PFSK-1 (cell line): Measurements from ENCODE around the gene CAPZA2.

ENCODE experiments used
- FOXP2 ChIP-seq: optimal IDR thresholded peaks from 2 replicates; pipeline ENCODE3; 2011; ENCODE audit warnings: borderline replicate concordance, control low read depth, inconsistent platforms; ENCODE audit not compliant: insufficient read depth; ENCODE audit errors: extremely low read length, extremely low read depth
- POLR2AphosphoS5 ChIP-seq: IDR thresholded peaks from 2 replicates; pipeline ENCODE4 v1.6.1; 2012; ENCODE audit warnings: low read depth, mild to moderate bottlenecking, control low read depth, low read length, moderate library complexity
- SIN3A ChIP-seq: IDR thresholded peaks from 2 replicates; pipeline ENCODE4 v1.6.1; 2012; ENCODE audit warnings: mild to moderate bottlenecking, low read length, moderate library complexity, borderline replicate concordance; ENCODE audit not compliant: insufficient read depth
- TAF1 ChIP-seq: IDR thresholded peaks from 2 replicates; pipeline ENCODE4 v1.6.1; 2012; ENCODE audit warnings: low read length, control low read depth, borderline replicate concordance; ENCODE audit not compliant: insufficient read depth
- TF ChIP-seq, protein P1 (sequence below), 2 experiments: IDR thresholded peaks; 2 replicates each; pipeline versions ENCODE4 v1.6.1 to v1.8.0; 2011 to 2012; ENCODE audit warnings: low read depth in 2 of 2, low read length in 2 of 2, control low read depth in 1 of 2, inconsistent platforms in 1 of 2, mild to moderate bottlenecking in 1 of 2, moderate library complexity in 1 of 2; ENCODE audit not compliant: insufficient read depth in 1 of 2

DNA sequence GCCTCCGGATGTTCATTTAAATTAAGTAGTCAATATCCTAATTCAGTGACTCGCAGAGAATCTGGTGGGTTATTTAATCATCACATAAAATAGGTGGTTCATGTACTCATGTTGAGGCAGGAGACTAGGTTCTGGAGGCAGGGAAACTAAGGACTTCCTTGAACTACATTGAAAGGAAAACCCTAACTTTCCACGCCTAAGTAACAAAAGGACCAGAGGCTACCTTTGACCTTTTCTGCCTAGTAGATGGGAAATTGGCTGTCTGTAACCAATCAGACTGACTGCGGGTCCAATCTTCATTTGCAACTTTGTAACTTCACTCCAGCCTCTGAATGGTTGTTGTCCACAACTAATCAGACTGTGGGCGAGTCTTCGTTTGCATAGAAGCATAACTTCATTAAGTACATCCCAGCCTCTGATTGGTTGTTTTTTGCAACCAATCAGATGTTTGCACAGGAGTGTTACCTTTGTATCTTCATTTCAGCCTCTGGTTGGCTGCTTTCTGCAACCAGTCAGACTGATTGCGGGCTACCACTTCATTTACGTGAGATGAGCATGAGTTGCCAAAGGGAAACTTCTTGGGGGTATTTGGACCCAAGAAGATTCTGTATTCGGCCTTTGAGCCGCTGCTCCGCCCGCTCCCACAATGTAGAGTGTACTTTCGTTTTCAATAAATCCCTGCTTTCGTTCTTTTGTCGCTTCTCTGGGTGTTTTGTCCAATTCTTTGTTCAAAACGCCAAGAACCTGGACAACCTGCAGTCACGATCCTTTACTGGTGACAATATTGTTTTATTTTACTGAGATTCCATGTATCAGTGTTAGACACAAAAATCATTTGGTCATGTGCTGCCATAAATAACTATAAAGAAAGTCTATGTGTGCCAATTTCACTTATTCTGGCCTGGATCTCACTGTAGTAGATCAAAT, 89.2 kb downstream of the CAPZA2 start:
- no peak for TF ChIP-seq TAF1
- no peak for TF ChIP-seq POLR2AphosphoS5
- TF ChIP-seq, protein P1, sequence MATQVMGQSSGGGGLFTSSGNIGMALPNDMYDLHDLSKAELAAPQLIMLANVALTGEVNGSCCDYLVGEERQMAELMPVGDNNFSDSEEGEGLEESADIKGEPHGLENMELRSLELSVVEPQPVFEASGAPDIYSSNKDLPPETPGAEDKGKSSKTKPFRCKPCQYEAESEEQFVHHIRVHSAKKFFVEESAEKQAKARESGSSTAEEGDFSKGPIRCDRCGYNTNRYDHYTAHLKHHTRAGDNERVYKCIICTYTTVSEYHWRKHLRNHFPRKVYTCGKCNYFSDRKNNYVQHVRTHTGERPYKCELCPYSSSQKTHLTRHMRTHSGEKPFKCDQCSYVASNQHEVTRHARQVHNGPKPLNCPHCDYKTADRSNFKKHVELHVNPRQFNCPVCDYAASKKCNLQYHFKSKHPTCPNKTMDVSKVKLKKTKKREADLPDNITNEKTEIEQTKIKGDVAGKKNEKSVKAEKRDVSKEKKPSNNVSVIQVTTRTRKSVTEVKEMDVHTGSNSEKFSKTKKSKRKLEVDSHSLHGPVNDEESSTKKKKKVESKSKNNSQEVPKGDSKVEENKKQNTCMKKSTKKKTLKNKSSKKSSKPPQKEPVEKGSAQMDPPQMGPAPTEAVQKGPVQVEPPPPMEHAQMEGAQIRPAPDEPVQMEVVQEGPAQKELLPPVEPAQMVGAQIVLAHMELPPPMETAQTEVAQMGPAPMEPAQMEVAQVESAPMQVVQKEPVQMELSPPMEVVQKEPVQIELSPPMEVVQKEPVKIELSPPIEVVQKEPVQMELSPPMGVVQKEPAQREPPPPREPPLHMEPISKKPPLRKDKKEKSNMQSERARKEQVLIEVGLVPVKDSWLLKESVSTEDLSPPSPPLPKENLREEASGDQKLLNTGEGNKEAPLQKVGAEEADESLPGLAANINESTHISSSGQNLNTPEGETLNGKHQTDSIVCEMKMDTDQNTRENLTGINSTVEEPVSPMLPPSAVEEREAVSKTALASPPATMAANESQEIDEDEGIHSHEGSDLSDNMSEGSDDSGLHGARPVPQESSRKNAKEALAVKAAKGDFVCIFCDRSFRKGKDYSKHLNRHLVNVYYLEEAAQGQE (IDR thresholded peaks at IDR 0.05; ENCODE audit: insufficient read depth in 1 of 2, low read depth in 2 of 2, low read length in 2 of 2): no peak
- TF ChIP-seq SIN3A: no peak
- TF ChIP-seq FOXP2: no peak
